HG02981 (cell line): ENCODE measurements around the gene KDM4B.
"Not testable (repeated sequence)": the region's sequence is repeated elsewhere in the genome, so short reads cannot be mapped to it uniquely, and the experiment has no call there.

Experiments
- ATAC-seq: cut with Tn5 transposase; IDR thresholded peaks from one replicate; pipeline ENCODE4 v1.9.1; 2021; ENCODE audit warnings: mild to moderate bottlenecking, moderate library complexity; ENCODE audit not compliant: unreplicated experiment

KDM4B gene

GRCh38 chr19:5160158-5160795 is 191.4 kb downstream of the KDM4B start:
- ATAC-seq, result not testable (repeated sequence)

- not testable (repeated sequence) for ATAC-seq
These were observed 196.2 kb downstream of the KDM4B start for GRCh38 chr19:5164845-5165696.

GRCh38 chr19:5165697-5166019 is 196.7 kb downstream of the KDM4B start:
- ATAC-seq, result no peak

- no peak for ATAC-seq
These were observed 197.3 kb downstream of the KDM4B start for GRCh38 chr19:5166262-5166661.

- no peak for ATAC-seq
These were observed 201.4 kb downstream of the KDM4B start for GRCh38 chr19:5170329-5170745.

GRCh38 chr19:5171711-5172110 is 202.8 kb downstream of the KDM4B start:
- no peak for ATAC-seq

- ATAC-seq, result no peak
These were observed 204.1 kb downstream of the KDM4B start for GRCh38 chr19:5172859-5173630.

GRCh38 chr19:5173993-5174392 is 205.1 kb downstream of the KDM4B start:
- no peak for ATAC-seq

GRCh38 chr19:5177745-5178450 is 209.0 kb downstream of the KDM4B start:
- no peak for ATAC-seq

- no peak for ATAC-seq
These were observed 209.9 kb downstream of the KDM4B start for GRCh38 chr19:5178841-5179240.

GRCh38 chr19:5179256-5179655 is 210.3 kb downstream of the KDM4B start:
- ATAC-seq, result no peak

GRCh38 chr19:5181329-5181728 is 212.4 kb downstream of the KDM4B start:
- ATAC-seq, result no peak

GRCh38 chr19:5182751-5183150 is 213.8 kb downstream of the KDM4B start:
- ATAC-seq, result no peak

GRCh38 chr19:5183616-5184015 is 214.7 kb downstream of the KDM4B start:
- no peak for ATAC-seq

GRCh38 chr19:5184930-5185329 is 216.0 kb downstream of the KDM4B start:
- ATAC-seq, result no peak

GRCh38 chr19:5186293-5187050 is 217.6 kb downstream of the KDM4B start:
- ATAC-seq, result no peak

GRCh38 chr19:5188548-5189317 is 219.8 kb downstream of the KDM4B start:
- ATAC-seq, result no peak

GRCh38 chr19:5189318-5189607 is 220.3 kb downstream of the KDM4B start:
- no peak for ATAC-seq

- no peak for ATAC-seq
These were observed 222.2 kb downstream of the KDM4B start for GRCh38 chr19:5191091-5191490.

GRCh38 chr19:5192568-5192967 is 223.7 kb downstream of the KDM4B start:
- no peak for ATAC-seq
